ENCODE data around the gene NUBP2. TPM values are rescaled to one million over a fixed set of nuclear protein-coding genes. Genes with fewer than 3 reads are reported as not detected.

Gene NUBP2
- total RNA-seq, 2 donors from 2014 or later, result 29.4 to 34.4 TPM

- intact Hi-C loops (cut with DNase I, micrococcal nuclease), result no loop called here
- no peak for ATAC-seq
Measured at GRCh38 chr16:1834096-1834495, 51.3 kb downstream of the NUBP2 start.

More at GRCh38 chr16:1834096-1834495, 51.3 kb downstream of the NUBP2 start:
- DNase-seq, result no peak

Small RNA genes within 50 kb of the gene (microRNA-seq; reads per million reads assigned to microRNA genes)
- gene MIR3177, result 2.1 to 2.7 reads per million in 2 donors

Other genes starting within 250 kb of the NUBP2 start
- gene TMEM204, start 249.3 kb upstream of the NUBP2 start, total RNA-seq, result 1 to 10 TPM; 2.6 to 4.9 TPM
- 10 to 100 TPM; 13.3 to 16.3 TPM for gene IFT140, start 170.9 kb upstream of the NUBP2 start, total RNA-seq
- gene CRAMP1, start 170.6 kb upstream of the NUBP2 start, total RNA-seq, result 10 to 100 TPM; 16.4 to 16.6 TPM
- gene JPT2, start 104.7 kb upstream of the NUBP2 start, total RNA-seq, result 10 to 100 TPM; 49.8 to 62.4 TPM
- gene MAPK8IP3, start 76.8 kb upstream of the NUBP2 start, total RNA-seq, result 10 to 100 TPM; 55.2 to 79.0 TPM
- gene NME3, start 11.4 kb upstream of the NUBP2 start, total RNA-seq, result 10 to 100 TPM; 59.5 to 62.9 TPM
- gene EME2, start 10.2 kb upstream of the NUBP2 start, total RNA-seq, result 10 to 100 TPM; 22.1 to 34.9 TPM
- gene MRPS34, start 9.8 kb upstream of the NUBP2 start, total RNA-seq, result 100 to 1,000 TPM; 103 to 133 TPM
- 10 to 100 TPM; 37.9 to 49.1 TPM for gene SPSB3, start 389 bp upstream of the NUBP2 start, total RNA-seq
- gene IGFALS, start 10.7 kb downstream of the NUBP2 start, total RNA-seq, result 1 to 10 TPM in 1 of 2 donors, under 1 TPM in 1; 0.58 to 1.3 TPM
- 10 to 100 TPM; 64.5 to 85.0 TPM for gene HAGH, start 43.9 kb downstream of the NUBP2 start, total RNA-seq
- 10 to 100 TPM; 60.0 to 66.9 TPM for gene FAHD1, start 44.2 kb downstream of the NUBP2 start, total RNA-seq
- not detected for gene MEIOB, start 89.2 kb downstream of the NUBP2 start, total RNA-seq
- gene HS3ST6, start 135.5 kb downstream of the NUBP2 start, total RNA-seq, result 10 to 100 TPM in 1 of 2 donors, under 1 TPM in 1; 0.31 to 11.8 TPM
- gene MSRB1, start 160.2 kb downstream of the NUBP2 start, total RNA-seq, result 10 to 100 TPM; 46.0 to 46.6 TPM
- not detected for gene RPL3L, start 171.7 kb downstream of the NUBP2 start, total RNA-seq
- 100 to 1,000 TPM; 224 to 273 TPM for gene NDUFB10, start 176.6 kb downstream of the NUBP2 start, total RNA-seq
- gene RPS2, start 181.9 kb downstream of the NUBP2 start, total RNA-seq, result 1,000 to 10,000 TPM; 1,705 to 1,742 TPM
- gene RNF151, start 183.9 kb downstream of the NUBP2 start, total RNA-seq, result not detected
- 10 to 100 TPM; 22.0 to 23.6 TPM for gene TBL3, start 189.1 kb downstream of the NUBP2 start, total RNA-seq
- 10 to 100 TPM; 34.6 to 49.0 TPM for gene NOXO1, start 198.5 kb downstream of the NUBP2 start, total RNA-seq
- gene GFER, start 201.2 kb downstream of the NUBP2 start, total RNA-seq, result 10 to 100 TPM; 73.7 to 82.3 TPM
- gene SYNGR3, start 207.0 kb downstream of the NUBP2 start, total RNA-seq, result 1 to 10 TPM; 1.6 to 3.0 TPM
- 10 to 100 TPM; 45.8 to 52.8 TPM for gene ZNF598, start 226.9 kb downstream of the NUBP2 start, total RNA-seq
- gene NPW, start 236.8 kb downstream of the NUBP2 start, total RNA-seq, result 1 to 10 TPM; 1.9 to 2.5 TPM
- gene NHERF2, start 243.9 kb downstream of the NUBP2 start, total RNA-seq, result 10 to 100 TPM; 69.3 to 73.7 TPM